ENCODE results near the gene SLC39A11.

Gene SLC39A11

GRCh38 chr17:72891627-72892026, 200.9 kb downstream of the SLC39A11 start:
- H3K36me3 ChIP-seq (ENCODE audit: insufficient read depth, low read length) = no peaks in the 10 kb centered on the region

GRCh38 chr17:72890711-72891110, 201.8 kb downstream of the SLC39A11 start:
- Histone ChIP-seq H3K4me3 (ENCODE audit: low read depth in 1 of 2, low read length in 2 of 2) (no peak overlapping the region), H3K36me3 (ENCODE audit: insufficient read depth, low read length) (no peaks in the 10 kb centered on the region), H3K4me1 (ENCODE audit: insufficient read depth, low read length) (no peaks in the 10 kb centered on the region), H3K9ac (ENCODE audit: low read length) (no peak overlapping the region), H3K27me3 (ENCODE audit: control insufficient read depth in 1 of 2, insufficient read depth in 2 of 2, low read length in 2 of 2) (no peaks in the 10 kb centered on the region), H3K27ac (ENCODE audit: low read depth, low read length) (no peak overlapping the region), H3K9me3 (ENCODE audit: low read length) (no peaks in the 10 kb centered on the region)

More at GRCh38 chr17:72891627-72892026, 200.9 kb downstream of the SLC39A11 start:
- Histone ChIP-seq H3K9me3 (ENCODE audit: low read length) (no peaks in the 10 kb centered on the region), H3K4me3 (ENCODE audit: low read depth in 1 of 2, low read length in 2 of 2) (no peak overlapping the region), H3K4me1 (ENCODE audit: insufficient read depth, low read length) (no peaks in the 10 kb centered on the region), H3K27ac (ENCODE audit: low read depth, low read length) (no peak overlapping the region), H3K27me3 (ENCODE audit: control insufficient read depth in 1 of 2, insufficient read depth in 2 of 2, low read length in 2 of 2) (no peaks in the 10 kb centered on the region), H3K9ac (ENCODE audit: low read length) (no peak overlapping the region)

- Histone ChIP-seq H3K4me1 (ENCODE audit: insufficient read depth, low read length) (no peaks in the 10 kb centered on the region), H3K27me3 (ENCODE audit: control insufficient read depth in 1 of 2, insufficient read depth in 2 of 2, low read length in 2 of 2) (no peaks in the 10 kb centered on the region), H3K9ac (ENCODE audit: low read length) (no peak overlapping the region), H3K36me3 (ENCODE audit: insufficient read depth, low read length) (no peaks in the 10 kb centered on the region), H3K4me3 (ENCODE audit: low read depth in 1 of 2, low read length in 2 of 2) (no peak overlapping the region), H3K9me3 (ENCODE audit: low read length) (no peaks in the 10 kb centered on the region), H3K27ac (ENCODE audit: low read depth, low read length) (no peak overlapping the region)
These were observed 204.6 kb downstream of the SLC39A11 start for GRCh38 chr17:72887917-72888316.

GRCh38 chr17:72887322-72887721, 205.2 kb downstream of the SLC39A11 start:
- Histone ChIP-seq H3K36me3 (ENCODE audit: insufficient read depth, low read length) (no peaks in the 10 kb centered on the region), H3K27ac (ENCODE audit: low read depth, low read length) (no peak overlapping the region), H3K9ac (ENCODE audit: low read length) (no peak overlapping the region), H3K27me3 (ENCODE audit: control insufficient read depth in 1 of 2, insufficient read depth in 2 of 2, low read length in 2 of 2) (no peaks in the 10 kb centered on the region), H3K4me1 (ENCODE audit: insufficient read depth, low read length) (no peaks in the 10 kb centered on the region), H3K4me3 (ENCODE audit: low read depth in 1 of 2, low read length in 2 of 2) (no peak overlapping the region), H3K9me3 (ENCODE audit: low read length) (no peaks in the 10 kb centered on the region)

- Histone ChIP-seq H3K36me3 (ENCODE audit: insufficient read depth, low read length) (no peaks in the 10 kb centered on the region), H3K4me1 (ENCODE audit: insufficient read depth, low read length) (no peaks in the 10 kb centered on the region), H3K27me3 (ENCODE audit: control insufficient read depth in 1 of 2, insufficient read depth in 2 of 2, low read length in 2 of 2) (no peaks in the 10 kb centered on the region), H3K27ac (ENCODE audit: low read depth, low read length) (no peak overlapping the region), H3K4me3 (ENCODE audit: low read depth in 1 of 2, low read length in 2 of 2) (no peak overlapping the region), H3K9me3 (ENCODE audit: low read length) (no peaks in the 10 kb centered on the region), H3K9ac (ENCODE audit: low read length) (no peak overlapping the region)
These were observed 205.9 kb downstream of the SLC39A11 start for GRCh38 chr17:72886622-72887021.

GRCh38 chr17:72884066-72884465, 208.4 kb downstream of the SLC39A11 start:
- H3K27me3 ChIP-seq (ENCODE audit: control insufficient read depth in 1 of 2, insufficient read depth in 2 of 2, low read length in 2 of 2) = no peaks in the 10 kb centered on the region
- no peak overlapping the region for H3K4me3 ChIP-seq (ENCODE audit: low read depth in 1 of 2, low read length in 2 of 2)
- H3K9ac ChIP-seq (ENCODE audit: low read length) = no peak overlapping the region
- H3K4me1 ChIP-seq (ENCODE audit: insufficient read depth, low read length) = no peaks in the 10 kb centered on the region
- no peak overlapping the region for H3K27ac ChIP-seq (ENCODE audit: low read depth, low read length)
- H3K9me3 ChIP-seq (ENCODE audit: low read length) = peaks cover 7% of the 10 kb centered on the region
- H3K36me3 ChIP-seq (ENCODE audit: insufficient read depth, low read length) = no peaks in the 10 kb centered on the region

GRCh38 chr17:72883351-72883750, 209.1 kb downstream of the SLC39A11 start:
- H3K27ac ChIP-seq (ENCODE audit: low read depth, low read length) = no peak overlapping the region
- no peak overlapping the region for H3K9ac ChIP-seq (ENCODE audit: low read length)
- no peaks in the 10 kb centered on the region for H3K4me1 ChIP-seq (ENCODE audit: insufficient read depth, low read length)
- H3K4me3 ChIP-seq (ENCODE audit: low read depth in 1 of 2, low read length in 2 of 2) = no peak overlapping the region
- H3K27me3 ChIP-seq (ENCODE audit: control insufficient read depth in 1 of 2, insufficient read depth in 2 of 2, low read length in 2 of 2) = no peaks in the 10 kb centered on the region
- H3K36me3 ChIP-seq (ENCODE audit: insufficient read depth, low read length) = no peaks in the 10 kb centered on the region
- peaks cover 7% of the 10 kb centered on the region for H3K9me3 ChIP-seq (ENCODE audit: low read length)

GRCh38 chr17:72882426-72882825, 210.1 kb downstream of the SLC39A11 start:
- no peaks in the 10 kb centered on the region for H3K27me3 ChIP-seq (ENCODE audit: control insufficient read depth in 1 of 2, insufficient read depth in 2 of 2, low read length in 2 of 2)
- H3K9ac ChIP-seq (ENCODE audit: low read length) = no peak overlapping the region
- no peak overlapping the region for H3K27ac ChIP-seq (ENCODE audit: low read depth, low read length)
- H3K9me3 ChIP-seq (ENCODE audit: low read length) = peaks cover 7% of the 10 kb centered on the region
- no peaks in the 10 kb centered on the region for H3K4me1 ChIP-seq (ENCODE audit: insufficient read depth, low read length)
- no peaks in the 10 kb centered on the region for H3K36me3 ChIP-seq (ENCODE audit: insufficient read depth, low read length)
- H3K4me3 ChIP-seq (ENCODE audit: low read depth in 1 of 2, low read length in 2 of 2) = no peak overlapping the region

GRCh38 chr17:72879877-72880276, 212.6 kb downstream of the SLC39A11 start:
- Histone ChIP-seq H3K27me3 (ENCODE audit: control insufficient read depth in 1 of 2, insufficient read depth in 2 of 2, low read length in 2 of 2) (no peaks in the 10 kb centered on the region), H3K27ac (ENCODE audit: low read depth, low read length) (no peak overlapping the region), H3K36me3 (ENCODE audit: insufficient read depth, low read length) (no peaks in the 10 kb centered on the region), H3K4me3 (ENCODE audit: low read depth in 1 of 2, low read length in 2 of 2) (no peak overlapping the region), H3K4me1 (ENCODE audit: insufficient read depth, low read length) (no peaks in the 10 kb centered on the region), H3K9ac (ENCODE audit: low read length) (no peak overlapping the region), H3K9me3 (ENCODE audit: low read length) (peaks cover 7% of the 10 kb centered on the region)

- Histone ChIP-seq H3K27ac (ENCODE audit: low read depth, low read length) (no peak overlapping the region), H3K4me1 (ENCODE audit: insufficient read depth, low read length) (no peaks in the 10 kb centered on the region), H3K36me3 (ENCODE audit: insufficient read depth, low read length) (no peaks in the 10 kb centered on the region), H3K9ac (ENCODE audit: low read length) (no peak overlapping the region), H3K4me3 (ENCODE audit: low read depth in 1 of 2, low read length in 2 of 2) (no peak overlapping the region), H3K27me3 (ENCODE audit: control insufficient read depth in 1 of 2, insufficient read depth in 2 of 2, low read length in 2 of 2) (no peaks in the 10 kb centered on the region), H3K9me3 (ENCODE audit: low read length) (peaks cover 7% of the 10 kb centered on the region)
These were observed 213.4 kb downstream of the SLC39A11 start for GRCh38 chr17:72878975-72879660.

- Histone ChIP-seq H3K27me3 (ENCODE audit: control insufficient read depth in 1 of 2, insufficient read depth in 2 of 2, low read length in 2 of 2) (no peaks in the 10 kb centered on the region), H3K9ac (ENCODE audit: low read length) (no peak overlapping the region), H3K4me1 (ENCODE audit: insufficient read depth, low read length) (no peaks in the 10 kb centered on the region), H3K27ac (ENCODE audit: low read depth, low read length) (no peak overlapping the region), H3K9me3 (ENCODE audit: low read length) (peaks cover 7% of the 10 kb centered on the region), H3K36me3 (ENCODE audit: insufficient read depth, low read length) (no peaks in the 10 kb centered on the region), H3K4me3 (ENCODE audit: low read depth in 1 of 2, low read length in 2 of 2) (no peak overlapping the region)
These were observed 215.1 kb downstream of the SLC39A11 start for GRCh38 chr17:72877348-72877747.

- H3K9ac ChIP-seq (ENCODE audit: low read length) = no peak overlapping the region
- peaks cover 7% of the 10 kb centered on the region for H3K9me3 ChIP-seq (ENCODE audit: low read length)
- H3K27ac ChIP-seq (ENCODE audit: low read depth, low read length) = no peak overlapping the region
- no peaks in the 10 kb centered on the region for H3K36me3 ChIP-seq (ENCODE audit: insufficient read depth, low read length)
- no peaks in the 10 kb centered on the region for H3K27me3 ChIP-seq (ENCODE audit: control insufficient read depth in 1 of 2, insufficient read depth in 2 of 2, low read length in 2 of 2)
- no peak overlapping the region for H3K4me3 ChIP-seq (ENCODE audit: low read depth in 1 of 2, low read length in 2 of 2)
- no peaks in the 10 kb centered on the region for H3K4me1 ChIP-seq (ENCODE audit: insufficient read depth, low read length)
These were observed 216.1 kb downstream of the SLC39A11 start for GRCh38 chr17:72876413-72876812.

Data from muscle layer of colon (tissue), 2 donors.